Liver (tissue), 9 donors: ENCODE results near the gene TMEM125. TPM values are rescaled to one million over a fixed set of nuclear protein-coding genes. Genes with fewer than 3 reads are reported as not detected.

Experiments used
- DNase-seq: peaks from one replicate; pipeline ENCODE4 v3.0.0-alpha.2; 2017; ENCODE audit warnings: low spot score
- H3K27ac ChIP-seq, 2 donors: one replicate each; pipeline ENCODE4 v1.7.0; 2013; ENCODE audit warnings: inconsistent platforms in 2 of 2, low read length in 2 of 2, control low read depth in 1 of 2, low read depth in 1 of 2, mild to moderate bottlenecking in 1 of 2
- H3K27me3 ChIP-seq, 4 donors: one replicate each; pipeline versions ENCODE4 v1.6.1 to v1.7.0; 2013; ENCODE audit warnings: low read length in 3 of 4, inconsistent platforms in 1 of 4, mild to moderate bottlenecking in 1 of 4, moderate library complexity in 1 of 4; ENCODE audit not compliant: control insufficient read depth in 4 of 4, insufficient read depth in 4 of 4
- H3K36me3 ChIP-seq, 4 donors: one replicate each; pipeline versions ENCODE4 v1.6.1 to v1.7.0; 2013; ENCODE audit warnings: low read length in 3 of 4, mild to moderate bottlenecking in 3 of 4, low read depth in 1 of 4, moderate library complexity in 1 of 4; ENCODE audit not compliant: control insufficient read depth in 4 of 4, insufficient read depth in 3 of 4
- H3K4me1 ChIP-seq, 4 donors: one replicate each; pipeline versions ENCODE4 v1.6.1 to v1.7.0; 2013; ENCODE audit warnings: low read length in 3 of 4, mild to moderate bottlenecking in 3 of 4, moderate library complexity in 1 of 4; ENCODE audit not compliant: control insufficient read depth in 4 of 4, insufficient read depth in 4 of 4
- H3K4me3 ChIP-seq, 3 donors: one replicate each; pipeline versions ENCODE4 v1.6.1 to v1.7.0; 2013; ENCODE audit warnings: low read length in 3 of 3, control low read depth in 1 of 3, low read depth in 1 of 3, mild to moderate bottlenecking in 1 of 3
- H3K9ac ChIP-seq, 2 donors: one replicate each; pipeline ENCODE4 v1.7.0; 2013; ENCODE audit warnings: low read length in 2 of 2, mild to moderate bottlenecking in 2 of 2, moderate library complexity in 2 of 2, control low read depth in 1 of 2, low read depth in 1 of 2
- H3K9me3 ChIP-seq, 4 donors: one replicate each; pipeline versions ENCODE4 v1.6.1 to v1.7.0; 2013; ENCODE audit warnings: low read length in 3 of 4; ENCODE audit not compliant: control insufficient read depth in 4 of 4
- ATF3 ChIP-seq: IDR thresholded peaks from 2 replicates; pipeline ENCODE4 v1.6.1; 2016; ENCODE audit warnings: antibody characterized with exemption
- CTCF ChIP-seq: fragments of 150-350 bp; IDR thresholded peaks from 2 replicates; pipeline ENCODE4 v1.5.1; 2017; ENCODE audit warnings: improper control_type of control experiment, low read depth, low read length; ENCODE audit not compliant: missing input control
- EGR1 ChIP-seq, 2 donors: IDR thresholded peaks; 2 replicates each; pipeline ENCODE4 v1.6.1; 2016 to 2018; ENCODE audit warnings: antibody characterized with exemption in 2 of 2, low read depth in 2 of 2
- FOXA1 ChIP-seq: IDR thresholded peaks from 2 replicates; pipeline ENCODE4 v1.6.1; 2016; ENCODE audit warnings: antibody characterized with exemption
- FOXA2 ChIP-seq: IDR thresholded peaks from 2 replicates; pipeline ENCODE4 v1.6.1; 2016; ENCODE audit warnings: antibody characterized with exemption
- GABPA ChIP-seq, 2 donors: IDR thresholded peaks in 1 of 2; conservative IDR thresholded peaks in 1 of 2; 2 replicates each; pipeline ENCODE4 v1.6.1; 2016; ENCODE audit warnings: antibody characterized with exemption in 2 of 2, mild to moderate bottlenecking in 1 of 2, moderate library complexity in 1 of 2
- HNF4A ChIP-seq, 2 donors: conservative IDR thresholded peaks; 2 replicates each; pipeline ENCODE4 v1.6.1; 2016; ENCODE audit warnings: antibody characterized with exemption in 2 of 2, mild to moderate bottlenecking in 2 of 2
- HNF4G ChIP-seq: IDR thresholded peaks from 2 replicates; pipeline ENCODE4 v1.6.1; 2016; ENCODE audit warnings: antibody characterized with exemption
- JUND ChIP-seq, 2 donors: IDR thresholded peaks; 2 replicates each; pipeline ENCODE4 v1.6.1; 2016; ENCODE audit warnings: antibody characterized with exemption in 2 of 2
- MAX ChIP-seq: IDR thresholded peaks from 2 replicates; pipeline ENCODE4 v1.6.1; 2016; ENCODE audit warnings: antibody characterized with exemption
- NR2F2 ChIP-seq: IDR thresholded peaks from 2 replicates; pipeline ENCODE4 v1.6.1; 2016; ENCODE audit warnings: antibody characterized with exemption
- RAD21 ChIP-seq, 2 donors: IDR thresholded peaks; 2 replicates each; pipeline ENCODE4 v1.6.1; 2016; ENCODE audit warnings: antibody characterized with exemption in 2 of 2, mild to moderate bottlenecking in 2 of 2
- RXRA ChIP-seq, 2 donors: IDR thresholded peaks; 2 replicates each; pipeline ENCODE4 v1.6.1; 2017 to 2018; ENCODE audit warnings: antibody characterized with exemption in 2 of 2, mild to moderate bottlenecking in 1 of 2
- SP1 ChIP-seq: IDR thresholded peaks from 2 replicates; pipeline ENCODE4 v1.6.1; 2018; ENCODE audit warnings: antibody characterized with exemption, mild to moderate bottlenecking
- TAF1 ChIP-seq: conservative IDR thresholded peaks from 2 replicates; pipeline ENCODE4 v1.6.1; 2016; ENCODE audit warnings: antibody characterized with exemption, mild to moderate bottlenecking
- YY1 ChIP-seq: IDR thresholded peaks from 2 replicates; pipeline ENCODE4 v1.6.1; 2016; ENCODE audit warnings: antibody characterized with exemption, mild to moderate bottlenecking
- ZBTB33 ChIP-seq: IDR thresholded peaks from 2 replicates; pipeline ENCODE4 v1.6.1; 2016; ENCODE audit warnings: antibody characterized with exemption
- WGBS: extraction: QIAGEN DNeasy Blood & Tissue Kit; methylation state at CpG from one replicate; pipeline ENCODE4 v1.1.7; 2013; 5-methylcytosine and 5-hydroxymethylcytosine counted together
- polyA plus RNA-seq, 2 donors: library from polyadenylated mRNA; stranded (reverse) in 1 of 2; unstranded in 1 of 2; fragments of 200-250 nt in 1 of 2; fragments of >200 nt in 1 of 2; fragmentation: Nextera tagmentation in 1 of 2; extraction: Ambion mirVana in 1 of 2; gene quantifications; one replicate each; pipeline versions ENCODE4 v1.2.1 to v1.2.3, GENCODE V29; 2013 to 2015
- total RNA-seq, 2 donors: library from RNA; depleted of rRNA; stranded (reverse); fragments of >200 nt; gene quantifications; one replicate each; pipeline ENCODE4 v1.2.3, GENCODE V29; 2014
- TF ChIP-seq, protein P1 (sequence below): IDR thresholded peaks from 2 replicates; pipeline ENCODE4 v1.6.1; 2016; ENCODE audit warnings: antibody characterized with exemption, mild to moderate bottlenecking
- donor health status: healthy.
- donor health status: healthy.
- donor health status: healthy.
- donor health status: healthy.
- donor health status: healthy.

The TMEM125 gene
- total and polyA plus RNA-seq, 4 donors = 0.21 to 1.0 (median 0.69) TPM

- Histone ChIP-seq H3K9me3 (no peaks in the 10 kb centered on the region), H3K27me3 (no peaks in the 10 kb centered on the region), H3K4me3 (no peak overlapping the region), H3K4me1 (peaks cover under 1 to 21% (median 9%) of the 10 kb centered on the region in 4 donors), H3K27ac (no peak overlapping the region), H3K36me3 (no peaks in the 10 kb centered on the region), H3K9ac (no peak overlapping the region)
- TF ChIP-seq FOXA2 (no peak), JUND (IDR thresholded peaks at IDR 0.05) (no peak), RXRA (IDR thresholded peaks at IDR 0.05) (no peak), ATF3 (no peak), RAD21 (IDR thresholded peaks at IDR 0.05) (no peak), ZBTB33 (no peak), MAX (no peak), TAF1 (no peak), EGR1 (IDR thresholded peaks at IDR 0.05; ENCODE audit: low read depth in 2 of 2) (no peak), SP1 (no peak), YY1 (no peak), HNF4G (no peak), GABPA (IDR thresholded peaks at IDR 0.05 in 1 of 2, conservative IDR thresholded peaks at IDR 0.05 in 1 of 2) (no peak), HNF4A (conservative IDR thresholded peaks at IDR 0.05) (no peak), NR2F2 (no peak), CTCF (no peak), FOXA1 (no peak)
- TF ChIP-seq, protein P1, sequence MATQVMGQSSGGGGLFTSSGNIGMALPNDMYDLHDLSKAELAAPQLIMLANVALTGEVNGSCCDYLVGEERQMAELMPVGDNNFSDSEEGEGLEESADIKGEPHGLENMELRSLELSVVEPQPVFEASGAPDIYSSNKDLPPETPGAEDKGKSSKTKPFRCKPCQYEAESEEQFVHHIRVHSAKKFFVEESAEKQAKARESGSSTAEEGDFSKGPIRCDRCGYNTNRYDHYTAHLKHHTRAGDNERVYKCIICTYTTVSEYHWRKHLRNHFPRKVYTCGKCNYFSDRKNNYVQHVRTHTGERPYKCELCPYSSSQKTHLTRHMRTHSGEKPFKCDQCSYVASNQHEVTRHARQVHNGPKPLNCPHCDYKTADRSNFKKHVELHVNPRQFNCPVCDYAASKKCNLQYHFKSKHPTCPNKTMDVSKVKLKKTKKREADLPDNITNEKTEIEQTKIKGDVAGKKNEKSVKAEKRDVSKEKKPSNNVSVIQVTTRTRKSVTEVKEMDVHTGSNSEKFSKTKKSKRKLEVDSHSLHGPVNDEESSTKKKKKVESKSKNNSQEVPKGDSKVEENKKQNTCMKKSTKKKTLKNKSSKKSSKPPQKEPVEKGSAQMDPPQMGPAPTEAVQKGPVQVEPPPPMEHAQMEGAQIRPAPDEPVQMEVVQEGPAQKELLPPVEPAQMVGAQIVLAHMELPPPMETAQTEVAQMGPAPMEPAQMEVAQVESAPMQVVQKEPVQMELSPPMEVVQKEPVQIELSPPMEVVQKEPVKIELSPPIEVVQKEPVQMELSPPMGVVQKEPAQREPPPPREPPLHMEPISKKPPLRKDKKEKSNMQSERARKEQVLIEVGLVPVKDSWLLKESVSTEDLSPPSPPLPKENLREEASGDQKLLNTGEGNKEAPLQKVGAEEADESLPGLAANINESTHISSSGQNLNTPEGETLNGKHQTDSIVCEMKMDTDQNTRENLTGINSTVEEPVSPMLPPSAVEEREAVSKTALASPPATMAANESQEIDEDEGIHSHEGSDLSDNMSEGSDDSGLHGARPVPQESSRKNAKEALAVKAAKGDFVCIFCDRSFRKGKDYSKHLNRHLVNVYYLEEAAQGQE = no peak
- 93% methylated on average over 1 of the region's 1 CpG for WGBS
- DNase-seq = no peak
Measured at GRCh38 chr1:43298055-43298454, 28.3 kb downstream of the TMEM125 start.
